ENCODE results near the gene C19orf81.

The C19orf81 gene

DNA sequence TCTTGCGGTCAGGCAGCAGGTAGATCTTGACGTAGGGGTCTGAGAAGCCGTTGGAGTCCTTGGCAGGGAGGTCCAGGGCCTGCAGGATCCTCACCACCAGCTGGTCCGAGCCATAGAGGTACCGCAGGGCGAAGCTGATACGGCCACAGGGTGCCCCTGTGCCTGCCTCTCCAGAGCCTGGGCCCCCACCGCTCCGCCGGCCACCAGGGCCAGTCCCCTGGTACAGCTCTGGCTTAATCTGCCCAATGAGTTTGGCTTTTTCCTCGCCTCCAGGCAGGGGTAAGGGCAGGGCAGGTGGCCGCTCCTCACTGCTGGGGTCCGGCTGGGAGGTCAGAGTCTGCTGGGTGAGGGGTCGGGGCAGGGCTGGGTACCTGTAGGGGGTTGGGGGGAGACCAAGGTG is 19.4 kb upstream of the C19orf81 start:
- DNase-seq = no peak

- DNase-seq = no peak
Measured at GRCh38 chr19:50632151-50632835, 17.0 kb upstream of the C19orf81 start.

DNA sequence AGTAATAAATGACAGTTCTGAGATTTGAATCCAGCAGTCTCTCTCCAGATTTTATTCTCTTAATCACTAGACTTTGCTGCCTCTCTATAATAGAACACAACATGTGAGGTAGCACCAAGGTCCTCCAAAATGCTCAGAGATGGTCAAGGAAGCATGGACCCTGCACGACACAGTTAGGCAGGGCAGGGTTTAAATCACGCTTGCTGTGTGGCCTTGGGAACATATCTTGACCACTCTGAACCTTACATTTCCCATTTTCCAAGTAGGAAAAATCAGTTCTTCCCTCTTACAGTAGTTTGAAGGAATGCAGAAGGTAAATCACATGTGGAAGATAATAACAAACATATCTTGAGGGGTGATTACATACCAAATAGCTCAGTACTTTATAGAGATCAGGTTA is 15.9 kb upstream of the C19orf81 start:
- no peak for DNase-seq

- no peak for DNase-seq
Measured at GRCh38 chr19:50633973-50634372, 15.3 kb upstream of the C19orf81 start.

GRCh38 chr19:50636317-50637085 is 12.7 kb upstream of the C19orf81 start:
- no peak for DNase-seq

- DNase-seq = no peak
Measured at GRCh38 chr19:50638600-50638999, 10.6 kb upstream of the C19orf81 start.

DNA sequence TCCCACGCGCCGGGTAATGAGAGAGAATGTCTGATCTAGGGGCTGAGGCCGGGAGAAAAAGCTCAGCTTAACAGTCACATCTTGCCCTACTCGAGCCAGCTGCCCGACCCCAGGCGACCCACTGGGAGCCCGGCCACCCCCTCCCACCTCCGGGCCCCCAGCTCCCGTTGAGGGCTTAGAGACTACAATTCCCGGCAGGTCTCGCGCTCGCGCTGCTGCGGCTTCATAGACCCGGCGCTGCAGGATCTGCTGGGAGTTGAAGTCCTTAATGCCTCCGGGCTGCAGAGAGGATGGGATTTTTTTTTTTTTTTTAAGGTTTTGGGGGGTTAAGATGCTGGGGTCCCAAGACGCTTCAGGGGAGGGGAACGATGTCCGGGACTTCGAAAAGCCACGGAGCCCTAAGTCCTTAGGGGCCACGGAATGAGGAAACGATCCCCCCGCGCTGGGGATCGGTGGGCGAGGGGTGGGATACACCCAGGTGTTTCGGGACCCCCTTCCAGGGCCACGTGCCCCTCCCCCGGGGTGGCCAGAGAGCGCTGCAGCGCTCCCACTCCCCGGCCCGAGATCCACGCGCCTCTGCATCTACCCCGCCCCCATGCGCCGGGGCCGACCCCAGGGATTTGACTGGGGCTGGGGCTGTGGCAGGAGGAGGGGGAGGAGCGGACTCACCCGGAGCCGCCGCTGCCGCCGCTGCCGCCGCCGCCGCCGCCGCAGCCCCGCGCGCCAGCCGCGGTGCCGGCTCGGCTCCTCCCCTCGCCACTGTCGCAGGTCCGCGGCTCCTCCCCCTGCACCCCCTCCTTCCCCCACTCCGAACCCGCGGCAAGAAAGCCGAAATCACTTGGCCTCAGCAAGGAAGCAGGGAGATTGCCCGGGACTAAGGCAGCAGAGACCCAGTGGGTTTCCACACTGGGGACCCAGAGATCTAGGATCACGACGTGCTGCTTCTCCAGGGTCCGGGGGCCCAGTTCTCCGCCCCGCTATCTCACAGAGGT is 9.8 kb upstream of the C19orf81 start, which contains the start of gene SYT3:
Gene SYT3, minus strand, starts transcription at position 761 of the 992 bp plus-strand sequence. CDS start 2,470 bp downstream, outside the sequence.
- peak in 1 of 2 experiments; percentile 22 for DNase-seq

DNA sequence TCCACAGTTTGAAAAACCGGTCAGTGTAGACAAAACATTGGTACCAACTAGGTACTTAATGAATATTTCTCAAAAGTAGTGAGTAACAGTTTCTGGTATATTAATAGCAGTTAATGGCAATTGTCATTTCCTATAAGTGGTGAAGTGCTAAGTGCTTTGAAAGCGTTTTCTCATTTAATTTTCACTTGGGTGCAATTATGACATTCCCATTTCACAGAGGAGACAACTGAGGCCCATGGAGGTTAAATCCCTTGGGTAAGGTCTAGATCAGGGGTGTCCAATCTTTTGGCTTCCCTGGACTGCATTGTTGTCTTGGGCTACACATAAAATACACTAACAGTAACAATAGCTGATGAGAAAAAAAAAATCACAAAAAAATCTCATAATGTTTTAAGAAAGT is 8.9 kb upstream of the C19orf81 start:
- no peak for DNase-seq

DNA sequence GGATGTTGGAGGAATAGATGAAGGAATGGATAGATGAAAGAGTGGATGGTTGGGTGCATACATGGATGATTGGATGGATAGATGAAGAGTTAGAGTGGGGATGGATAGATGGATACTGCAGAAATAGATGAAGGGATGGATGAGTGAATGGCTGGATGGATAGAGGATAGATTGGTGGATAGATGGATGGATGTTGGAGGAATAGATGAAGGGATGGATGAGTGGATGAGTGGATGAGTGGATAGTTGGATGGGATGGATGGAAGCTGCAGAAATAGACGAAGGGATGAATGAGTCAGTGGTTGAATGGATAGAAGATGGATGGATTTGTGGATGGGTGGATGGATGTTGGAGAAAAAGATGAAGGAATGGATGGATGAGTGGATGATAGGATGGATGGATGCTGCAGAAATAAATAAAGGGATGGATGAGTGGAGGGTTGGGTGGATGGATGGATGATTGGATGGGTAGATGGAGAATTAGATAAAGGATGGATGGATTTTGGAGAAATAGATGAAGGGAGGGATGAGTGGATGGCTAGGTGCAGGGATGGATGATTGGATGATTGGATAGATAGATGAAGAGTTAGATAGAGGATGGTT is 4.8 kb upstream of the C19orf81 start:
- DNase-seq = no peak

GRCh38 chr19:50645107-50645506 is 4.1 kb upstream of the C19orf81 start:
- DNase-seq = no peak

GRCh38 chr19:50646074-50646807 is 3.0 kb upstream of the C19orf81 start:
- peak in 1 of 2 experiments; percentile 34 for DNase-seq

GRCh38 chr19:50647879-50648615 is 1.2 kb upstream of the C19orf81 start:
- no peak for DNase-seq

DNA sequence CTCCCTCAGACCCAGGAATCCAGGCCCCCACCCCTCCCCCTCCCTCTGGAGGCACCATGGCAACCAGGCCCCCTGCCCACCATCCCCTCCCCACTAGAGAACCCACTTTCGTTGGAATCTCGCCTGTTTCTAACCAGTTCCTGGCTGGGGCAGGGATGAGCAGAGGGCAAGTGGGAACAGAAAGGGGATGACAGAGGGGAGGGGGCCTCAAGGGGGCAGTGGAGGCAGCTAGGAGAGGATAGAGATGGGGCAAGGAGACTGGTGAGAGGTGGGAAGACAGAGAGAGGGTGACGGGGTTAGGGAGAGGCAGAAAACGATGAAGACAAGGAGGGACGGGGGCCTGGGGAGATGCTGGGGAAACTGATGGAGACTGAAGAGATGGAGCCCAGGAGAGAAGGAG is 586 bp upstream of the C19orf81 start:
- no peak for DNase-seq

DNA sequence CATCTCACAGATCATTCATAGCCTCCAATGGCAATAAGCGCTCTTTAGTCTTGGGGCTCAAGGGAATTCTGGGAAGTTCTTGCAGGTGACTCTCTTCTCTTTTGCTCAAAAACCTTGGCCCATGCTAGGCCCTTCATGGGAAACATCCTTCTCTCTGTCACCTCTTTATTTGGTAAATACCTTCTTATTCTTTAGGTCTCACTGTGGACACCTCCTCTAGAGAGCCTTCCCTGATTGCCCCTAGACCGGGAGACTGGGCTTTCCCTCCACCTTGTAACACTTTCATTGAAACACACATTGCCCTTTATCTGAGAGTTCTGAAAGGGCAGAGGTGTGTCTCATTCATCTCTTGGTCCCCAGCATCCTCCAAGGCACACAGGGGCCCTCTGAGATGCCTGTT is 1.9 kb downstream of the C19orf81 start:
- DNase-seq = no peak

DNA sequence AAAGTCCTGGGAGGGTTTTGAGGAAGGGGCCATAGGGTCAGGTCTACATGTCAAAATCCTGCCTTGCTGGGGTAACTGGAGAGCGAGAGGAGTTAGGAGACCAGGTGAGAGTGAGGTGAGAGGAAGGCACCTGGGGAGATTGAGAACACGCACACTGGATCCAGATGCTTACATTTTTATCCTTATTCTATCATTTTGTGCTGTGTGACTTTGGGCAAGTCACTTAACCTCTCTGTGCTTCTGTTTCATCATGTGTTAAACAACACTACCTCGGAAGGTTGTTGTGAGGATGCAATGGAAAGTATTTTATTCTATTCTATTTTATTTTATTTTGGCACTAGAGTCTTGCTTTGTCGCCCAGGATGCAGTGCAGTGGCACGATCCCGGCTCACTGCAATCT is 3.5 kb downstream of the C19orf81 start:
- no peak for DNase-seq

DNA sequence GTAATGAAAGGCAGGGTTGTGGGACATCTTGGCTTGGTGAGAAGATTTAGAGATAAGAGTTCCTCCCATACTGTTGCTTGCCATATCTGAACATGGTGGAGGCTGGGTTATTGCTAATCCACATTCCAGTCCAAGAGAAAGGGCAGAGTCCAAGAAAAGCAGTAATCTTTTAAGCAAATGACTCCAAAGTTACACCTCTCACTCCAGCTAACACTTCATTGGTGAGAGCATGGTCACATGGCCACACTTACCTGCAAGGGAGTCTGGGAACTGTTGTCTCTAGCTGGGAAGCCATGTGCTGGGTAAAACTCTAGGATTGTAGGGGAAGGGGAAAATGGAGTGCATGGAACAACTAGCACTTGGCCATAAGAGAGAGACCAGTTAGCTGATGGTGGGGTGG is 5.6 kb downstream of the C19orf81 start:
- DNase-seq = no peak

GRCh38 chr19:50657222-50657669 is 8.0 kb downstream of the C19orf81 start:
- no peak for DNase-seq

DNA sequence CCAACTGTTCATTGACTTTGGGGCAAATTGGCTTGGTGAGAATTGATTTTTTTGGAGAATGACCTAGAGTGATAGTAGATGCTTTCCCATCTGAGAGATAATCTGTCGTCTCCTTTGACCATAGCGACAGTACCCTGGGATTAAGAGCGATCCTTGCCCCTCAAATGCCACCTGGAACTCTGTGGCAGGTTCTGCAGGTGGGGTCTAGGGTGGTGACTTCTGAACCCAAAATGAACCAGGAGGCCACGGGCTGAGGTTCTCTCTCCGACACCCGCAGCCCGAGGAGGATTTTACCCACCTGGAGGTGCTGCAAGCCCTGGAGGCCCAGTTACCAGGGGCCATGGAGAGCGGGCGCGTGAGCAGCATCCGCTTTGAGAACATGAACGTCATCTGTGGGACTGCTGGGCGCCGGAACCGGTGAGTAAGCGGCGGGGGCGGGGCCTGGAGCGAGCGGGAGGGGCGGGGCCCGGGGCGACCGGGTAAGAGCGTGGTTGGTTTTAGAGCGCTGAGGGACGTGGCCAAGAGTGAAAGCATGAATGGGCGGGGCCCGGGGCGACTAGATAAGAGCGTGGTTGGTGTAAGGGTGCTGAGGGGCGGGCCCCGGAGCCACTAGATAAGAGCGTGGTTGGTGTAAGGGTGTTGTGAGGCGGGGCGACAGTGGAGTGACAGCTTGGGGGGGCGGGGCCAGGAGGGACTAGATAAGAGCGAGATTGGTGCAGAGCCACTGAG is 8.6 kb downstream of the C19orf81 start:
- peak; percentile 34 to 72 for DNase-seq

DNA sequence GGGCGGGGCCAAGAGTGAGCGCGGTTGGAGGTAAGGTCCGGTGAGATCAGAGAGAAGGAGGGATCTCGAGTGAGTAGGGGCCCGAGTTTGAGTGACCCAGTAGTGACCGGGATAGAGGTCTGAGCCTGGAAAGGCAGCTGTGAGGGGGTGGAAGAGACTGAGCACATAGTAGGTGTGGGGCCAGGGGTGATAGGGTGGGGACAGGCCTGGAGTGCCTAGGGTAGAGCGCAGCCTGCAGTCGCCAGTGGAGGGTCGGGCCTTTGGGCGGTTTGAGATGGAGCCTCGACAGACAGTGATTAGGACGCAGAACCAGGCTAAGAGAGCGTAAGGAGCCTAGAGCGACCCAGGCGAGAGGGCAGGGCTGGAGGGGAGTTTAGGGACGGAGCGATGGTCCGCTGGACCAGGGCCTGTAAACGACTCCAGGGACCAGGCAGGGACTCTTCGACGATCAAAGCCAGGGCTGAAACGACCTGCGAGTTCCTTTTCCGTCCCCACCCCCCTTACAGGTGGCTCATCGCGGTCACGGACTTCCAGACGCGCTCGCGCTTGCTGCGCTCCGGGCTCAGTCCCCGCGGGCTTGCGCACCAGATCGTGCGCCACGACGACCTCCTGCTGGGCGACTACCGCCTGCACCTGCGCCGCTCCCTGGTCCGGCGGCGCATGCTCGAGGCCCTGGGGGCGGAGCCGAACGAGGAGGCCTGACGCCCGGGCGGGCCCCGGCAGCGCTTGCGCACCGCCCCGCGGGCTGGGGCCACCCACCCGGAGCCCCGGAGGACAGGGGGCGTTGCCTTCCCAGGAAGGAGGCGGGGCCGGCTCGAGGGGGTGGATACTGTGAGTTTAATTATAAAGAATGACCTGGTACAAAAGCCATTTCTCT is 9.4 kb downstream of the C19orf81 start:
- peak in 1 of 2 experiments; percentile 12 for DNase-seq
